Kidney glomerular epithelial cell (primary cell): ENCODE measurements around the gene CHSY1.
A peak's percentile ranks its signal among the peaks of the same experiment; 100 is the strongest.

Experiments used
- DNase-seq: peaks from one replicate; lab custom pipeline; 2025; lab: John Stamatoyannopoulos, UW

Gene CHSY1

DNA sequence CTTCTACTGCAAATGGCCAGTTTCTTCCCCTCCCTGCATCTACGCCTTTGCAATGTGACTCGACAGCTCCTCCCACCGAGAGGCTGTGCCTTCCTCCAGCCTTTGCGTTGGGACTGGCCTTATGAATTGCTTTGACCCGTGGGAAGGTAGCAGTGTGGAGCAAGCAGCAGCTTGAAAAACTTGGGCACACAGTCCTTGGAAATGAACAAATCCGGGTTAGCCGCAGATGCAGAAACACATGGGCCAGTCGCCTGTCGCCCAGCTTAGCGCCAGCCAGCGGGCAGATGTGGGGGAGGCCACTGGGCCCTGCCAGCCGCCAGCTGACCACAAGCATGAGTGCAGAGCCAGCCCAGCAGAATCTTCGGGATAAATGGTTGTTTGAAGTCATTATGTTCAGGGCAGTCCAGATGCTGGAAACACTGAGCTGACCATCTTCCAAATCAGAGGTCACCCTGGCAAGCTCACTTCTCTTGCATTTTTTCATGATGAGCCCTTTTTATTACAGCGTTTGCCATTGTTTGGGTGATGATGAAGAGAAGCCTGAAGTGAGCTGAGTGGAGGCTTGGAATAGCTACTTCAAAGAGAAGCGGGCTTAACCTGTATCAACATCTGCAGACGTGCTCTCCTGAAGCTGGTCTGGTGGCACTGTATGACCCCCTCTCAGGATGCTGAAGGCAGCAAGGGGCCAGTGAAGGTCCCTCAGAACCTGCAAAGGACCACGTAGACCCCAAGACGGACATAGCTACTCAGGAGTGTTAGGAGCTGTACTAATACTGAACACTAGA lies 15.7 kb upstream of the CHSY1 start:
- DNase-seq: no peak

DNA sequence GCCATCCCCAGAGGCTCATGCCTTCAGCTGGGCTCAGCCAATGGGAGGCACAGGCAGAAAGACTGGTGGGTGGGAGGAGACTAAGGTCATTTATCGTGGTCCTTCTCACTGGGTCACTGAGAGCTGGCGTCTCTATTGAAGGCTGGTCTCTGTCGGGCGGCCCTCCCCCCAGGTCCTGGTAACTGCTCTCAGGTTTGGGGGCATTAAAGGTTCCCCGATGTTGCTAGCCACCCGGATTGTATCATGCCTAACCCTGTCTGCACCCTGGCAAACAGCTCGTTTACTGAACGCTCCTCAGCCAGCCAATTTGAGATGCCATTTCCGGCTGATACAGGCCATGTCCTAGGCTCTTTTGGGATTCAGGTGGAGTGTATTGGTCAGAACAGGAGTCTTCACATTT lies 14.9 kb upstream of the CHSY1 start:
- no peak for DNase-seq

DNA sequence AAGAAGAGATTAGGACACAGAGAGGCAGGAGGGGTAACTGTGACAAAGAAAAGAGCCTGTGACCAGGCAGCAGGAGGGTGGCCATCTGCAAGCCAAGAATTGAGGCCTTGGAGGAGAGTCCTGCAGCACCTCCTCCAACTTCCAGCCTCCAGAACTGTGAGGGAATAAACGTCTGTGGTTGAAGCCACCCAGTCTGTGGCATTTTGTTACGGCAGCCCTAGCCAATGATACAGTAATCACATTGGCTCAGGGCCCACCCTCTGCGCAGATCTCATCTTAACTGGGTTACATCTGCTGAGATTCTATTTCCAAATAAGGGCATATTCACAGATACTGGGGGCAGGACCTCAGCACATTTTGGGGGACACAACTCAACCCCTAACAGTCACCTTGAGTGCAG lies 14.2 kb upstream of the CHSY1 start:
- DNase-seq: no peak

DNA sequence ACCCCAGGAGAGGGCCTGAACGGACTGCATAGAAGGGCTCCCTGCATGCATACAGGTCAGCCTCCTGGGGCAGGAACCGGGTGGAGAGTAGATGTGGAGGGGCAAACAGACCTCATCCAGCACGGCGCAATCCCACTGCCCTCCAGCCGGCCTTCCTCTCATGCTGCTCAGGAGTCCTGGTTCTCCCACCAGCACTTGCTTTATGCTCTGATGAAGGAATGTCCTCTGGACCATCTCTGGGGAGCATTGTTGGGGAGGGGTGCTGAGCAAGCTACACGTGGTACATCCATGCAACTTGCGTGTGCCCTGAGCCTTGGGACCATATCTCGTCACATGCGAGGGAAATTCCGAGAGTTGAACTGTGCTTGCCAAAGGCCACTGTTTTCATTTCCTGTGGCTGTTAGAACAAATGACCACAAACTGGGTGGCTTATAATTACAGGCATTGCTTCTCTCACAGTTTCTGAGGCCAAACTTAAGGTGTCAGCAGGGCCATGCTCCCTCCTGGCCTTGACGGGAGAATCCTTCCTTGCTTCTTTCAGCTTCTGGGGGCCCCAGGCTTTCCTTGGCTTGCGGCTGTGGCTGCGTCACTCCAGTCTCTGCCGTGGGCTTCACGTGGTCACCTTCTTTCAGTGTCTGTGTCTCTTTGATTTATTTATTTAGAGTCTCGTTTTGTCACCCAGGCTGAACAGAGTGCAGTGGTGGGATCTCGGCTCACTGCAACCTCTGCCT lies 13.2 kb upstream of the CHSY1 start:
- DNase-seq: no peak

DNA sequence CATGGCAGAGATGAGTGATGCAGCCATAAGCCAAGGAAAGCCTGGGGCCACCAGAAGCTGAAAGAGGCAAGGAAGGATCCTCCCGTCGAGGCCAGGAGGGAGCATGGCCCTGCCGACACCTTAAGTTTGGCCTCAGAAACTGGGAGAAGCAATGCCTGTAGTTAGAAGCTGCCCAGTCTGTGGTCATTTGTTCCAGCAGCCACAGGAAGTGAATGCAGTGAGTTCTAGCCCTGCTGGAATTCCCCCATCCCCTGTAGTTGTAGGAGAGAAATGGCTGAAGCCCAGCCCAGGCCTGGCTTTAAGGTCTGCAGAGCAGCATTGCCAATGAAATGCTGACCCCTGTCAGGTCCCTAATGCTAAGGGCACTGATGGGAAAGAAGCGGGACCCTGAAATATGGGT lies 12.2 kb upstream of the CHSY1 start:
- no peak for DNase-seq

DNA sequence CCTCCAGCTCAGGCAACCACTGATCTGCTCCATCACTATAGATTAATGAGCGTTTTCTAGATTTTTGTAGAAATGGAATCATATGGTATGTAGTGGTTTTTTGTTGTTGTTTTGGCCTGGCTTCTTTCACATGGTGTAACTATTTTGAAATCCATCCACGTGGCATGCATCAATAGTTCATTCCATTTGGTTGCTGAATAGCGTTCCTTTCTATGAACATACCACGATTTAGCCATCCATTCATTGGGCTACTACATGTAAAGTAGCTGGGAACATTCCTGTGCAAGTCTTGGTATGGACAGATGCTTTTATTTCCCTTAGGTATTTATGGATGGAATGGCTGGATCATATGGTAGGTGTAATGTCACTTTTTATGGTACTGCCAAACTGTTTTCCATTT lies 10.7 kb upstream of the CHSY1 start:
- no peak for DNase-seq

DNA sequence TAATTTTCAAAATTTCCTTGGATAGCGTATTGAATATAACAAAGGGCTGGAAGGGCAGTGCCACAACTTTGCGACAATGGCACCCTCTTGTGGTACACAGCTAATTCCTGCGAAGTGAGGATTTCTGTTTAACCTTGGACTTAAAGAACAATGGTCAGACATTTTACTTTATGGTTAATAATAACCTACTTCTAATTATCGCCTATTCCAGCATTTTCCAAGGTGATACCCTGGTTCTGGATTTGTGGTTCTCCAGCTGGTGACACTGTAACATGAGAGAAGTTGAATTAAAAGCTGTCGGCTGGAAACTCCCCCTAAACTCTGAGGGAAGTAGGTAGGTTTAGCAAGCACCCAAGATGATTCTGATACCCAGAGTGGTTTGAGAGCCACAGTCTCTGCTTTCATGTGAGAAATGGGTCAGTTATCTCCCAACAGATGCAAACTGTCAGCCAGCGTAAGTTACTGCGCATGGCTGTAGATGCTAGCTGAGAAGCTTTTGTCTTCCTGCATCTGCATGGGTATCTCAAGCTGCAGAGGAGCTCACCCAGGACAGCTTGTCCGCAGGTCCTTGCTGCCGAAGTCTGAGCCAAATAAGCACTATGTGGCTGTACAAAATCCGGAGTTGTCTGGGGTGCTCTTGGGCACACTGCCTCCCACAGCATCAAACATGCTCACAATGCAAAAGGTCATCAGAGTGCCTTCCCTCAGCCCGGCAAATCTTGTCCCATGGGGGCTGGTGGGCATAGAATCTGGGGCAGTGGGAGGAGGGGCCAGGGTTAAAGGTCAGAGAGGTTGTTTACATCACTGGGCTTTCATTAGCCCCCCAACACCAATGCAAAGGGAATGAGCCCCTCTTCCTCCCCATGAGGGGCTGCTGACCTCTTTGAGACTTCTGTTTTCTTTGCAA lies 6.6 kb upstream of the CHSY1 start:
- peak; percentile 49 for DNase-seq

DNA sequence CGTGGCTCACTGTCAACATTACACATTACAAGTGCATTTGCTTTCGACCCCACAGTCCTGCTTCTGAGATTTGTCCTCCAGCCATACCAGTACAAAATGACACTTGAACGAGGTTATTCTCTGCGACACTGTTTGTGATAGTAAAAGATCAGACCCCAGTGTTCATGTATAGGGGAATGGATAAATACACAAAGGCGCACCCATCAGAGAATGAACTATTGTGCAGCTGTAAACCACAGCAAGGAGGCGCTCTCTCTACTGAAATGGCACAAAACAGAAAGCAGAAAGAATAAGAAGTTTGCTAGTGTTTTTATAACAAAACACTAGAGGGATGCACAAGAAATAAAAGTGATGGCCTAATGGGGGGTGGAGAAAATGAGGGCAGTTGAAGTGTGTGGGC lies 4.9 kb upstream of the CHSY1 start:
- DNase-seq: no peak

DNA sequence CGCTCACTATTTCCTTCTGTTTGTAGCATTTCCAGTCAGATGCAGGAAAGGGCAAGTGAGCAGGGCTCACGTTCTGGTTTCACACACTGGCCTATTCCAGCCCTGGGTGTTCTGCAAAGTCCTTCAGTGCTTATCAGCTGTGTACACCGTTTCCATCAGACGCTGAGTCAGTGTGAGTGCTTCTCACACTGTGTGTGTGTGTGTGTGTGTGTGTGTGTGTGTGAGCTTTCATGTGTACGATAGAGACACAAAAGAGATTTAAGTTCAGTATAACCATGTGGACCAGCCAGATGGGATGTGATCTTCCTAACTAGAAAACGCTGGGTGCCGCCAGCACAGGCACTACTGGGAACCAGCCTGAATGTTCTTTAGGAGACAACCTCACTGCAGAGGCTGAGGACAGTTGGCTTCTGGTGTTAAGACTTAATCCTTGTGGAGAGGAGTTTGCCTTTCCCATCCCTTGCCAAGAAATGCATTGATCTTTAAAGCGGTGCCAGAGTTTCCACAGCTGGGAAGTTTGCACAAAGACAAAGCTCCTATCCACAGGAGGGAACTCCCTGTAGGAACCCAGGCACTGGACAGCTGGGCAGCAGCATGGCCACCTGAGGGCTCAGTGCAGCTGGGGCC lies 3.9 kb upstream of the CHSY1 start:
- no peak for DNase-seq

DNA sequence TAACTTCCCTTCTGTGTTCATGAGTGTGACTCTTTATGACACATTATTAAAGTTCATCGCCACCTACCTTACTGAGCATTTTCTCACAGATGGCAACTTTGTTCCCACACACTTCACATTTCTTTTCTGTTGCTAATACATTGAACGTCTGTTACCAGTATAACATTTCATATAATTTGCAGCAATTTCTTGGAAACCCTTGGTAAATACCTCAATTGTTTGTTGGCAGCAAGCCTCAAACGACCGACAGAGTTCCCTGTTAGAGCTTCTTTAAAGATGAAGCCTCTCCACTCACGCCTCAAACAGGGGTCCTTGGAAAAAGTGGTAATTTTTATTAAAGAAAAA lies 3.2 kb upstream of the CHSY1 start:
- no peak for DNase-seq

DNA sequence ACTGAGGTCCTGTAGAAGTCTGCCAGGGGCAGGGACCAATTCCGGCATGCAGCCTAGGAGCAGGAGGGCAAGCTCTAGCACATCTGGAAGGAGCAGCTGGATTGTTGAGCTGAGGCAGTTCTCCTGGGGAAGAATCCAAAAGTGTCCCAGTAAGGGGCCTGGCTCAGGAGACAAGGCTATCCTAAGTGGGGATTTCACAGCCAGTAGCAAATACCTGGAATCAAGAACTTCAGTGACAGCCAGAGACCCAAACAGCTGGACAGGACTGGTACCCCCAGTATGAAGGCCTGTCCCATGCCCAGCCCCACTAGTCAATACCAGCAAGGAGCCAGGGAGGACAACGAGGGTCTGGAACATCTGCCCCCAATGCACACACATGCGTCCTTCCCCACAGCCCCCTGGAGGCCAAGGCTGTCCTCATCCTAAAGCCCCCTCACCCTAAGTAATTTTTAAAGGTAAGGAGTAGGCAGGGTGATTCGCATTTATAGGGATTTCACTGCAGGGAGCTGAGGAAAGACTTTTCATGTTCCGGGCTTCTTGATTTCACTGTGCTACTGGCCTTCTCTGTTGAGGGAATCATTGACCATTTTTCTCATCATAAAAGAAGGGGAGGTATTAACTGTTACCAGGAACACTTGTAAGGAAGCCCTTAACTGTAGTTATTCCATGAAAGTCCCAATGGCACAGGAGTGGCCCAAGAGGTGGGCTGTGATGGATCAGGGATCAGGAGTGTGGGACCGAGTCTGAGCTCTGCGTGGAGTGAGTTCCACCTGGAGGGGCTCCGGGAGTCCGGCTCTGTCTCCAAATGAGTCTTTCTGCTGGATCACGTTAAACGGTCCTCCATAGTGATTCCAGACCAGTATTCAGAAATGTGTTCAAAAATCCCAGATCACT lies 2.6 kb upstream of the CHSY1 start:
- DNase-seq: no peak

DNA sequence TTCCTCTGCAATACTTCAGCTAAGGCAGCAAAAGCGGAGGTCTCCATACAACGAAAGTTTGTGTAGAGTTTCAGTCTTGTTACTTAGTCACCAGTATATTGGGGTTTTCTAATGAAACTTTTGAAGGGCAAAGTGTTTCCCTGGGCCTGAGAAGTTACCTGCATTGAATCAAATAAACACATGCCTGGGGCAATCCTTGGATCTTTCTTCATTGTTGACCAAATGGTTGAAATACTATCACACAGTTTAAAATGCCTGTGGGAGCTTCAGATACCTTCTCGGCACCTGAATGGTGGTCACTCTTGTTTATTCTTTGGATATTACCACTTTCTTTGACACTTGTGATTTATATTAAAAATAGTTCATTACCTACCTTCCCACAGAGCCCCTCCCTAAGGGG lies 988 bp upstream of the CHSY1 start:
- DNase-seq: no peak

DNA sequence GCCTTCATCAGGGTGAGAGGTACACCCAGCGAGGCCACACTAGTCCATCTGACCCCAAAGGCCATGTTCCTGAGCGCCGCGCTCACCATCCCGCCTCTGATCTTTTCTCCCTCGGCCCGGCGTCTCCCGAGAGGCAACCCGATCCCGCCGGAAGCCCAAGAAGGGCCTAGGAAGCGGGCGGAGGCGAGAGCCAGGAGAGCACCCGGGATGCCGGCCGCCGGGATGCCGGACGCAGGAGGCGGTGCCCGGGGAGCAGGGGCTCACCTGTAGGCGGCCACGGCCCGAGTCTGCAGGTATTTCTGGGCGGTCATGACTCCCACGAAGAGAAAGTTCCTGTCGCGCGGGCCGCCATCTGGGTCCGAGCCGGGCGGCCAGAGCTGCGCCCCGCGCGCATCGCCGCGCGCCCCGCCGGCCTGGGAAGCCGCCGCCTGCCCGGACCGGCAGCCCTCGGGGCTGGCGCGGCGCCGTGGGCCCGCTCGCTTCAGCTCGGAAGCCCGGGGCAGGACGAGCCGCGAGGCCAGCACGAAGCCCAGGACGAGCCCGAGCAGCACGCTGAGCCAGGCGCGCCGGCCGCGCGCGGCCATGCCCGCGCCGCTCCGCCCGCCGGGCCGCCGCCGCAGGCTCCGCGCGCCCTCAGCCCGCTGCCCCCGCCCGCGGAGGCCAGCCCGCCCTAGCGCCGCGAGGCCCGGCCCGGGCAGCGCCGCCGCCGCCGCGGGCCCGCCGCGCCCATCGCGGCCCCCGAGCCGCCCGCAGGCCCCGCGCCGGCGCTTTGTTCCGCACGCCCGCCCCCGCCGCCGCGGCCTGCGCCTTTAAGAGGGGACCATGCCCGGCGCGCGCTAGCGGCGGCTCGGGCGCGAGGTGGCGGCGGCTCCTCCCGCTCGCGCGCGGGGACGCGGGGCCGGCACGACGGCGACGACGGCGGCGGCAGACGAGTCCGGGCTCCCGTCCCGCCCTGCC lies 697 bp downstream of the CHSY1 start:
- peak; percentile 32 for DNase-seq

DNA sequence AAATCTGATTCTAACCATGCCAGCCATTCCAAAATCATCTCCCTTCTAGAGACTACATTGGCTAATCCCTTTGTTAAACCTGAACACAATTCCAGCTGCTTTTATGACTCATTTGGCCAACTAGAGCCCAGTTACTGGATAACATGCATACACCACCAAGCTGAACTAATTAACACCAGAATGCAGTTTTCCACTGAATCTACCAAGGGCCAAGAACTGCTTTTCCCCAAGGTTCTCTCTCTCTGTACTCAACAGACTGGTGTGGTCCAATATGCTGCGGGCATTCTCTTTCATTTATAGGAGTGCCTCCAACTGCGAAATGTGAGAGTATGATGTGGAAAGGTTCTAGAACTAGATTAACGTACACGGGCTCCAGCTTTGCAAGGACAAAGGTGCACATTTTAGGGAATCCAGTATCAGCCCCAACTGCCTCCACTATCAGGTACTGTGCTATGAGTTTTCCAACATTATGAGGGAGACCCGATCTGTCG lies 1.5 kb downstream of the CHSY1 start:
- DNase-seq: peak; percentile 78

DNA sequence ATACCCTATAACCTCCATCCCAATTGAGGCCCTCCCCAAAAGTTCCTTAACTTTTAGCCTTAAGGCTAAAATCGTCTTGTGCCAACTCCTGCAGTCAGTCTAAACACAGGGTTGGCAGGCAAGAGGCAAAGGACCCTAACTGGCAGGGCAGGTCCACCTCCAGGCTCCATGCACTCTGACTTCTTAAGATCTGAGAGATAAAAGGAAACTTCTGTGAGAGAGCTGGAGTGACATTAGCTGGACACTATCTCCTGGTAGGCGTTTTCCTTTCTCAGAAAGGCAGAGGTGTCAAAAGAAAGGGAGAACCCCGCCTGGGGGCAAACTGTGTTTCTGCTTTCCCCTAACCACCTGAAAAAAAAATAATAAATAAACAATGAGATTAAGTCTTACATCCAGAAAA lies 3.6 kb downstream of the CHSY1 start:
- DNase-seq: no peak

DNA sequence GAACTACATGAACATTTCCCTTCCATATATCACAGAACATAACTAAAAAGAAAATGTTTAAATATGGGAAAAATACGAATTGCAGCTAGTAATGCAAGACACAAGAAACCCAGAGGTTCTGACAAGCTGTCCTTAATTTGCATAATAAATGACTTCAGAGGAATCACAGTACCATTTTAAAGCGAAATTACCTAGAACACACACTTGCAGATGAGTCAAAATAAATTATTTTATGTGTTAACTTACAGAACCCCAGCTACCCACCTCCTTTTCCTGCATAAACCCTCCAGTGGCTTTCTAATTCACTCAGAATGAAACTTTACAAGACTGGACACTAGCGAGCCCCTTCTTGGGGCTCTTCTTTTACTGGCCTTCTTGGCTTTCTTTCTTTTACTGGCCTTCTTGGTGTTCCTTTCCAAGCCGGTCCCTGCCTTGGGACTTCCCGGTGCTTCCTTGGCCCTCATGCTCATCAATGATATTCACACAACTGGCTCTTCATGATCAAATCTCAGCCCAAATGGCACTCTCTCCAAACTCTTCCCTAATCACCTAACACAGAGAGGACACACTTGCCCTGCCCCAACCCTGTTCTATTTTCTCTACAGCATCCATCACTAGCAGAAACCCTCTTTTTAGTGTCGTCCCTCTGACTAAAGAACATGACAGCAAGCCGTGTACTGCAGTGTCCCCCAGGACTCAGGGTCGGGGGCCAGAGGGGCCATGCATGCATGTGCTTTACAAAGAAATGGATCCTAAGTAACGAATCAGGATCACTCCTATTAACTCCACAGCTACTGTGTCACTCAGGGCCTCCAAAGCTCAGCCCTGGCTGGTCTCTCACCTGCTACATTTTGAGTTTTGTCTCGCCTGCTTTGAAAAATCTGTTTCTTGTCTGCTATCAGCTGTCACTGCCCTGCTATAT lies 4.8 kb downstream of the CHSY1 start:
- DNase-seq: no peak

DNA sequence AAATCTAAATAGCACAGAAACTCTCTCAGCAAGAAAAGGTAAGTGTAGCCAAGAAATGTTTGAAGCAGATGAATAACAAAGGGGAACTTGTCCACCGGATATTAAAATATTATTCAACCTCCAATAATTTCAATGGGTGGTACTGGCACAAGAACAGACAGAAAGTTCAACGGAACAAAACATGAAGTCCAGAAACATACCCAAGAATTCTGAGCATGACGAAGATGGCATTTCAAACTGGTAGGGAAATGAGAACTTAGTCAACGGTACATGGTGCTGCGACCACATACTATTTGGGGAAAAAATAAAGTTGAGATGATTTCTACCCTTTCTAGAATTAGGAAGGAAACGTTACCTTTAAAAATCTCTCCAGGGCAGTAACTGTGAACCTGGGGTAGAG lies 5.5 kb downstream of the CHSY1 start:
- no peak for DNase-seq

DNA sequence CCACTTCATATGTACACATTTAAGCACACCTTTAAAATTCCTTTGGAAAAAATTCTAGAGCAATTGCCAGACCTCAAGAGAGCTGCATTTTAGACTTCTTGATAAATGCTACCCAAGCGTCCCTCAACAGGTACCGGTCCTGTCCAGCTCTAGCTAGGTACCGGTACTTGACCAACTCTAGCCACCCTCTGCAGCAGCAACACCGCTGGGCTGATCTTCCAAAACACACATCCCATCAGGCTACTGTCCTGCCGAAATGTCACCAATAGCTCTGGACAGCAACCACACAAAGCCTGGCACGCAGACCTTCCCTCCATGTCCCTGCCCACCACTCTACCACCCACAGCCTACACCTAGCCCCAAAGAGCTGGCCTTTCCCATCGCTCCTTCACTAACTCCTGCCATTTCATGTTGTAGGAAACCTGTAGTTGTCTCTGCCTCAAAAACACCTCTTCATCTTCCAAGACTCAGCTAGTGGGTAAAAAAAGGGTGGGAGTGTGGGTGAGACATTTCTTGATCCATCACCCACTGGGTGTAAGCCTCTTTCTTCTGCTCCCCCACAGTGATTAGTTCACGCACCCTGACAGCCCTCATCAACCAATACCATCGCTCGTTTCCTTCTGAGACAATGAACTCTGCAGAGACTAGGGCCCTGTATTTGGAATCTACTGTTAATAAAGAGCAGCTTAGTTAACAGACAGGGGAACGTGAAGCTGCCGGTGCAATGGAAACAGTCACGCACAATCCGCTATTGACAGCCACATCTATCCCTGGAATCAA lies 6.8 kb downstream of the CHSY1 start:
- no peak for DNase-seq
